Measurements from ENCODE around the gene CCNY.

Gene CCNY

GRCh38 chr10:35545079-35545657 is 208.9 kb downstream of the CCNY start:
- TF ChIP-seq, protein P1, sequence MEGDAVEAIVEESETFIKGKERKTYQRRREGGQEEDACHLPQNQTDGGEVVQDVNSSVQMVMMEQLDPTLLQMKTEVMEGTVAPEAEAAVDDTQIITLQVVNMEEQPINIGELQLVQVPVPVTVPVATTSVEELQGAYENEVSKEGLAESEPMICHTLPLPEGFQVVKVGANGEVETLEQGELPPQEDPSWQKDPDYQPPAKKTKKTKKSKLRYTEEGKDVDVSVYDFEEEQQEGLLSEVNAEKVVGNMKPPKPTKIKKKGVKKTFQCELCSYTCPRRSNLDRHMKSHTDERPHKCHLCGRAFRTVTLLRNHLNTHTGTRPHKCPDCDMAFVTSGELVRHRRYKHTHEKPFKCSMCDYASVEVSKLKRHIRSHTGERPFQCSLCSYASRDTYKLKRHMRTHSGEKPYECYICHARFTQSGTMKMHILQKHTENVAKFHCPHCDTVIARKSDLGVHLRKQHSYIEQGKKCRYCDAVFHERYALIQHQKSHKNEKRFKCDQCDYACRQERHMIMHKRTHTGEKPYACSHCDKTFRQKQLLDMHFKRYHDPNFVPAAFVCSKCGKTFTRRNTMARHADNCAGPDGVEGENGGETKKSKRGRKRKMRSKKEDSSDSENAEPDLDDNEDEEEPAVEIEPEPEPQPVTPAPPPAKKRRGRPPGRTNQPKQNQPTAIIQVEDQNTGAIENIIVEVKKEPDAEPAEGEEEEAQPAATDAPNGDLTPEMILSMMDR (IDR thresholded peaks at IDR 0.05; ENCODE audit: low read depth, low read length, missing control alignments) = no peak
- DNase-seq (ENCODE audit: low read depth) = no peak
- no peak overlapping the region for H3K4me3 ChIP-seq (ENCODE audit: low read depth, low read length)

GRCh38 chr10:35545878-35546590 is 209.7 kb downstream of the CCNY start:
- no peak for DNase-seq (ENCODE audit: low read depth)
- no peak overlapping the region for H3K4me3 ChIP-seq (ENCODE audit: low read depth, low read length)
- TF ChIP-seq, protein P1 (IDR thresholded peaks at IDR 0.05; ENCODE audit: low read depth, low read length, missing control alignments) = no peak

- TF ChIP-seq, protein P1 (IDR thresholded peaks at IDR 0.05; ENCODE audit: low read depth, low read length, missing control alignments) = no peak
- no peak for DNase-seq (ENCODE audit: low read depth)
- no peak overlapping the region for H3K4me3 ChIP-seq (ENCODE audit: low read depth, low read length)
These were observed 210.5 kb downstream of the CCNY start for GRCh38 chr10:35546824-35547225.

- DNase-seq (ENCODE audit: low read depth) = no peak
- no peak overlapping the region for H3K4me3 ChIP-seq (ENCODE audit: low read depth, low read length)
- TF ChIP-seq, protein P1 (IDR thresholded peaks at IDR 0.05; ENCODE audit: low read depth, low read length, missing control alignments) = no peak
These were observed 216.5 kb downstream of the CCNY start for GRCh38 chr10:35552650-35553342.

GRCh38 chr10:35554036-35554435 is 217.7 kb downstream of the CCNY start:
- no peak for DNase-seq (ENCODE audit: low read depth)
- no peak overlapping the region for H3K4me3 ChIP-seq (ENCODE audit: low read depth, low read length)
- TF ChIP-seq, protein P1 (IDR thresholded peaks at IDR 0.05; ENCODE audit: low read depth, low read length, missing control alignments) = no peak

- no peak for DNase-seq (ENCODE audit: low read depth)
- TF ChIP-seq, protein P1 (IDR thresholded peaks at IDR 0.05; ENCODE audit: low read depth, low read length, missing control alignments) = no peak
- H3K4me3 ChIP-seq (ENCODE audit: low read depth, low read length) = no peak overlapping the region
These were observed 218.2 kb downstream of the CCNY start for GRCh38 chr10:35554461-35555056.

Data from GM12864 (cell line).